GM18499 (cell line): ENCODE data around the gene BROX.
"Not testable (repeated sequence)": the region's sequence is repeated elsewhere in the genome, so short reads cannot be mapped to it uniquely, and the experiment has no call there.

Experiments used
- ATAC-seq: cut with Tn5 transposase; IDR thresholded peaks from one replicate; pipeline ENCODE4 v1.9.1; 2021; ENCODE audit warnings: moderate number of reproducible peaks; ENCODE audit not compliant: insufficient read depth, unreplicated experiment

Gene BROX, protein sequence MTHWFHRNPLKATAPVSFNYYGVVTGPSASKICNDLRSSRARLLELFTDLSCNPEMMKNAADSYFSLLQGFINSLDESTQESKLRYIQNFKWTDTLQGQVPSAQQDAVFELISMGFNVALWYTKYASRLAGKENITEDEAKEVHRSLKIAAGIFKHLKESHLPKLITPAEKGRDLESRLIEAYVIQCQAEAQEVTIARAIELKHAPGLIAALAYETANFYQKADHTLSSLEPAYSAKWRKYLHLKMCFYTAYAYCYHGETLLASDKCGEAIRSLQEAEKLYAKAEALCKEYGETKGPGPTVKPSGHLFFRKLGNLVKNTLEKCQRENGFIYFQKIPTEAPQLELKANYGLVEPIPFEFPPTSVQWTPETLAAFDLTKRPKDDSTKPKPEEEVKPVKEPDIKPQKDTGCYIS

DNA sequence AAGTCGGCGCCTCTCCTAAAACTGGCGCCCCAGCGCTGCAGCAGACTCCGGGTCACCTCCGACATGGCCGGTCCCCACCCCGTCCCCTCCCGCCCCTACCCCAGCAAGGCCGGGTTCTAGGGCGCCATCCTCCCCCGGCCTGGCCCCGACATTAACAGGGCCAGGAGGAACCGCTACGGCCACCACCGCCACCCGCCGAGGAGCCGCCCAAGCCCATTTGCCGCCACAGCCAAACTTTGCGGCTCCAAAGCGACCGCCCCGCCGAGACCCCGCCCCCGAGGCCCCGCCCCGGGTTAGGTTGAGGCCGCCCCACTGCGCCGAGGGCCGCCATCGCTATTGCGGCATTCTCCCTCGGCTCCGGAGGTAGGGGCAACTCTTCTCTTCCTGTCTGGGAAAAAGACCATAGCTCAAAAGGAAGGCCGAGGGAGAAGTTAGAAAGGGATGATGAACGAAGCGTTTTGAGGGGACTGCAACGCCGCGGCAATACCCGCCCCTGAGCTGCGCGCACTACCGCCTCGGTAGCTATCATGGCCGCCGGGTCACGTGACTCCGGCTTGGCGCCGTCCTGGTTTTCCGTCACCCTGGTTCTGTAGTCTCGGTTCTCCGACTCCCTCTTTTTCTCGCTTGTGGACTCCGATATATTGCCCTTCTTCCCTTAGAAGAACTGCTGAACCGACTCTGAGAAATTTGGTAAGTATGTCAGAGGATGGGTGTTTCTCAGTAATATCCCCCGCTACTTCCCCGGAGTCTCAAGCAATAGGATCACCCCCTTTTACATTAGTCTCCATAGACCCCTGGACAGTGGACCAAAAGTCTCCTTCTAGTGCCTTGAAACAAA is at the start of gene BROX, which contains the start of gene AIDA:
Gene BROX (plus strand): TSS at position 312 of the 838 bp plus-strand sequence. CDS start 3,136 bp downstream, outside the sequence.
Gene AIDA (minus strand): TSS at position 239 of the 838 bp plus-strand sequence. CDS start 174 bp downstream, at position 65.
- ATAC-seq, result peak; percentile 61

DNA sequence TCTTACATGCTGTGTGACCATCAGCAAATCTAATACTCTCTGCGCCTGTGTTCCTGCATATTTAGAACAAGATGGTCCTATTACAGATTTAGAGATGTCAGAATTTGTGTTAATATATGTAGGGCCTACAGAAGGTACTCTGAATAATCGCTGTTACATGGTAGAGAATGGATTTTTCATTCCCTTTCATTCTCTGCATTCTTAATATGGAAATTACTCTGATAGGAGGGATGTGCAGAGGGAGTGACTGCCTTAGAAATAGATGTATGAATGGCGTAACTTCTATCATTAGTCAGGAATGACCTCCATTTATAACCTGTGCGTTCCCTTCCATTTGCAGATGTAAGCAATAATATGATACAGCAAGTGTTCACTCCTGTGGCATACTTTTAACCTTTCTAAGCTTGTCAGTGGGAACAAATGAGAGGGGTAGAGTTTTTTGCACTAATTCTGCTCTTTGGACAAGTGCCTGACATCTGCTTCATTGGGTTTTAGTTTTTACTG is 48.9 kb upstream of the BROX start:
- no peak for ATAC-seq

DNA sequence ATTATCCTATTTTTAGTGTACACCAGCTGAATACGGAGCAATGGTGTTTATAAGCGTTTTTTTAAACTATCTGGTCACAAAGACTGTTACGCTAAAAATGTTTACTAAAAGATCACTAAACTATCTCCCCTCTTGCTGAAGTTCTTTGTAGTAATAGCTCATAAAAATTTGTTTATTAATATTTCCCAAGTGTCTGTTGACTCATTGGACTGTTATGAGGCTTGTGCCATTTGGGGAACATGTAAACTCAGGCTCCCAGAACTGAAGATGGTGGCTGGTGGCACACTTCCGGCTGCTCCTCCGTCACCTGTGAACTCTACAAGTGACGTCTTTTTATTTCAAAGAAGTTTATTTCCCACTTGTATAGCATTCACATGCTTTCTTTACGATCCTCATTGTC is 46.4 kb upstream of the BROX start:
- no peak for ATAC-seq

DNA sequence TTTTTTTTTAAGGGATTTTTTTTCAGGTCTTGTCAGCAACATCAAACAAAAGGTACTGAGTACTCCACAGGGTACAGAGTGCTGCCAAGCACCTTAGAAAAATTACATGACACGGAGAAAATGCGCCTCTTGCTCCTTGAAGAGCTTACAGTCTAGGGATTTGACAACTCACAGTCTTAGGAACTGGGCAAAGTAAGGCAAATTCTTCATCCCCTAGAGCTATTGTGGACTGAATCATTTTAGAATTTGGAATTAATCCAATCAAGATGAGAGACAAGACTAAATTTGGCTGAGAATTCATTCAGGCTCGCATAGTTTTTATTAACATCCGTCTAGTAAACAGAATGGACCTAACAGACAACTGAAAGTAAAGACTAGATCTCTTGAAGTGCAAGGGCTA is 44.2 kb upstream of the BROX start:
- not testable (repeated sequence) for ATAC-seq

DNA sequence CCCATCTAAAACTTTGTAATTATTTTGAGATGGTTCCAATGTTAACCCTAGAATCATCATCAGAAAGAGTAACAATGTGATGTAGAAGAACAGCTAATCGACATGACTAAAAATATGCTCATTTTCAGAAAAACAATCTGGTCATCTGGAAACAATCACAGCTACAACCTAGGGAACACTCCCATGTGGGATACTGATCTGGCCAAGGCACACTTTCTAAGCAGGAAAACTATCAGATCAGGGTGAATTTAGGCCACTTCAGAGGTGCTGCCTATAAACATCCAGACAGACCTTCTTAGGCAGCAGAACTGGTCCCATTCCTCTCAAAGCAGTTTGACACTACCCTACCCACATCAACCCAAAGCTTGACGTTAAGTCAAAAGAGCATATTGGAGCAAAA is 43.3 kb upstream of the BROX start:
- not testable (repeated sequence) for ATAC-seq

DNA sequence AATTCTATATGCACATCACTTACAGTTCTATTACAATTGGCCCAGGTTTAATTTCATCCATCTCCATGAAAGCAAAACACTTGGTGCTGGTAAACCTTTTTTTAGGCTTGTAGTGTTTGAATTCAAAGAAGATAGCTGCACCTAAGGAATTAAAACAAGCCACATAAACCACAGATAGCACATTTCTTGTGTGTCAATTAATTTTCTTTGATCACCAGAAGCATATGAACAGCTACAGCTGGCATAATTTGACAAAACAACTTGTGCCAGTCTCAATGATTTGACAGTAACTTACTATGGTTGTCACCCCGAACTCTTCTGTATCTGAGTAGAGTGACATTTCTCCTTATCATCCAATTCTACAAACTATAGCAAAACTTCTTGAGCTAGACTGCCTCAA is 42.3 kb upstream of the BROX start:
- ATAC-seq, result no peak

DNA sequence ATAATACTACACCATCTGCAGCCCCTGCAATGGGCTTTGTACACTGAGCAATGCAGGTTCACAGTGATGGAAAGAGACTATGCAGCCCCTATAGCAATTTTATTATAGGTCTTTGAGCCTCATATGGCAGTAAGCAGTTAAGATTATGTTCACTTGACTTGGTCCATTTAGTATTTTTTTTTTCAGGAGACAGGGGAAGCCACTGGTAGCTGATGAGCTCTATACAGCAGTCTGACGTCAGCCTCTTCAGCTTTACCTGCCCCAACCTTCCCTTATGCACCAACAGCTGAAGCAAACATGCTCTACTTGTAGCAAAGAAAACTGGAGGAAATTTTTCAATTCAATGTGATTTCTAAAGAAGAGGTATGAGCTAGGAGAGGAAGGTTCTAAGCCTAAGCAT is 32.3 kb upstream of the BROX start:
- no peak for ATAC-seq

DNA sequence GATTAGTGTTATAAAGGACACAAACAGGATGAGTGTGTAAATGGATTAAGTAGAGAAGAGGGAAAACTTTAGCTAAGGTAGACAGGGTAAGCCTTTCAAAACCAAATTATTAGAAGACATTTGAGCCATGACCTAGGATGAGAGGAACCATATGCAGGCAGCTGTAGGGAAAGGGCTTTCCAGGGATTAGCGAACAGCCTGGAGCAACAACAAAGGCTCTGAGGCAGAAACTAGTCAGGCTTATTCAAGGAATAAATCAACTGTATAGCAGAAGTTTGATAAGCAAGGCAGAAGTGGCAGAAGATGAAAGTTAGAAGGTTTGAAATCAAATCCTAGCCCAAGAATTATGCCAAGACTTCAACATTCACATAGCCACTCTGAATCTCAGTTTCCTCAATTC is 21.3 kb upstream of the BROX start:
- no peak for ATAC-seq

DNA sequence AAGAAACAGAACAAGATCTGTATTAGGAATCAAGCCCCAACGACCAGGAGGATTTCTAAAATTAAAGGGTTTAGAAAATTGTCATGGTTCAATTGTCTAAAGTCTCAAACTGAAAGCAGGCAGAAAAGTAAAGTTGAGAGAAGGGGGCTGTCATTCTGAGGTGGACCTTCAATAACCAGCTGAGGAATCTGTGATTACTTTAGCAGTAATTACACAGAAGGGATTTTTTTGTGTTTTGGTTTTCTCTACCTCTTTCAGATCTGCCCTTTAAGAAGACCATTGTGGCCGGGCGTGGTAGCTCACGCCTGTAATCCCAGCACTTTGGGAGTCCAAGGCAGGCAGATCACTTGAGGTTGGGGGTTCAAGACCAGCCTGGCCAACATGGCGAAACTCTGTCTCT is 17.4 kb upstream of the BROX start:
- ATAC-seq, result no peak

DNA sequence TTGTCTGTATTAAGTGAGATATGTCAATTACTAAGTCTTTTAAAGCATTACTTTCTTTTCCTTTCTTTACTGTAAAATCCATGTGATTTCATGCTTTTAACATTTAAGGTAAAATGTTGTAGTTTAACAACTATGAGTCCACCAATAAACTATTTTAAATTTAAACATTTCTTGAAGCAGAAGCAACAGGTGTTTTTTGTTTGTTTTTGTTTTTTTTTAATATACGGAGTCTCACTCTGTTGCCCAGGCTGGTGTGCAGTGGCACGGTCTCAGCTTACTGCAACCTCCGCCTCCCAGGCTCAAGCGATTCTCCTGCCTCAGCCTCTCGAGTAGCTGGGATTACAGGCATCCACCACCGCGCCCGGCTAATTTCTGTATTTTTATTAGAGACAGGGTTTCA is 15.6 kb upstream of the BROX start:
- no peak for ATAC-seq

DNA sequence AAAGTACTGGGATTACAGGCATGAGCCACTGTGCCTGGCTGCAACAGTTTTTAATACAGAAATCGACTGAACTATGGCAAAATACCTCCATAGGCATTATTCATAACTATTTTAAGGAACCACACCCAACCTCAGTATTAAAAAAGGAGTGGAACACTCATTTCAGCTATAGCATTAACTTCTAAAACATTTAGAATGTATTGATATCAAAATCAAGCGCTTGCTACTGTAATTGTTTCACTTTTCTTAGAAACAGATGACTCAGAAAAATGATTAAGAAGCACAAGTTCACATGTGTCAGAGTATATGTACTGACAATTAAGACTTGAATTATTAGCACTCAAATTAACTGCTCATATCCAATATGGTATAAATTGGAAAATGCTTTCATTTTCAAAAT is 15.2 kb upstream of the BROX start:
- ATAC-seq, result no peak

DNA sequence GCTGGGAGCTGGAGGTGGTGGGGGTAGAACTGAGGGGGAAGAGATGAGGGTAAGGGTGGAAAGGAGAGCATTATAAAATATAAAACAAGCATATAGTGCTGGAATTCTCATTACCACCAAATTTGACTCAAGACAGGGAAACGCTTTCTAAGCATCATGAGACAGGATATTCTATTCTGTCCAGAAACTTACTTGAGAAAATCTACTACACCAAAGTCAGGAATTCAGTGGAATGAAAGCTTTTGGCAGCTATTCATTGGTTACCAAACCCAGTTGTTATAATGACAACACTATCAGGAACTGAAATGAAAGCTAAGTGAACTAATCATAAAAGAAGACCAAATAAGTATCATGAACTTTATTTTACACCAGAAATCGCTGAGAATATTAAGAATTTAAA is 14.5 kb upstream of the BROX start:
- ATAC-seq, result no peak

DNA sequence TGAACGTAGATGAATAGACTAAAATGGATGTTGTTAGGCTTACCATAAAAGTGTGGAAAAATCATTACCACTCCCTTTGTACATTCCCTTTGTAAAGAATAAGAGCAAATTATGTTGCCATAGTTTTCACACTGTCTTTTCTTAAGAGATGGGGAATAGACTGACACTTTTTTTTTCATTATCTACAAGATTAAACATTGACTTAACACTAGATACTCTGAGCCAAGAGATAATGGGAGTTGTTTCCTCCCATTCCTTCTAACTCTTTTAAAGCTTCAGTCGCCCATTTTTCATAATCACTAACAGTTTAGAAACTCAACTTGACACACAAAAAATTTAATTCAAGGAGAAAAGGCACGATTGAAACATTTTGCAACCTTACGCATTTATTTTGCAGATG is 10.2 kb upstream of the BROX start:
- no peak for ATAC-seq

DNA sequence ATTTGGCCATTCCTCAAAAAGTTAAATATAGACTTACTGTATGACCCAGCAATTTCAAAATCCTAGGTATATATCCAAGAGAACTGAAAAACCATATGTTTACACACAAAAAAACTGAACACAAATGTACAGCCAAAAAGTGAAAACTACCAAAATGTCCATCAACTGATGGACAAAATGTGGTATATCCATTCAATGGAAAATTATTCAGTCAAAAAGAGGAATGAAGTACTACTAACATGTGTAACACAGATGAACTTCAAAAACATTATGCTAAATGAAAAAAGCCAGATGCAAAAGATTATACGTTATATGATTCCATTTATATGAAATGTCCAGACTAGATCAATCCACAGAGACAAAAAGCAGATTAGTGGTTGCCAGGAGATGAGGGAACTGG is 8.1 kb upstream of the BROX start:
- no peak for ATAC-seq

DNA sequence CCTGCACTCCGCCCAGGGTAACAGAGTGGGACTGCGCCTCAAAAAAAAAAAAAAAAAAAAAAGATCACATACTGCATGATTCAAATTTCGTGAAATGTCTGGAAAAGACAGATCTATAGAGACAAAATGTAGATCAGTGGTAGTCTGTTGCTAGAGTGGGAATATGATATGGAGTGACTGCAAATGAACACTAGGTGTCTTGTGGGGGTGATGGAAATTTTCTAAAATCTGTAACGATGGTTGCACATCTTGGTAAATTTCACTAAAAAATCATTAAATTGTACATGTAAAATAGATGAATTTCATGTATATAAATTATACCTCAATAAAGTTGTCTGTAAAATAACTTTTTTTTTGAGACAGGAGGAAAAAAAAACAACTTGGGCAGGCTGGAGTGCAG is 5.5 kb upstream of the BROX start:
- ATAC-seq, result no peak

DNA sequence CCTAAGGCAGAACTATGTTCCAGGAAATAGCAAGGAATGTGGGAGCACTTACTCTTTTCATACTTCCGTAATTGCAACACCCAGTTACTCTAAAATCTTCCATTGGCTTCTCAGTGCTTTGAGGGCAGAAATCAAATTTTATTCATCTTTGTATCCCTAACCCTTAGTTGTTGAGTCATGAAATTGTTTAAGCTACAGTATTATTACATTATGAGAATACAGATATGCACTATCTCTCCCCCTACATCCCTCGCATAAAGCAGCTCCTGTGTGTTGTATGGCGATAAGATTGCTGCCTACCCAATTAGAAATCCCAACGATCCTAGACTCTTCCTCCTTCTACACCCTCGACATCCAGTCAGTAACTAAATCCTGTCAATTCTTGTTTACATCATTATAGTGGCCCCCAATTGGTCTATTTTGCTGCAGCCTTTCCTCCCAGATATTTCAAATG is 2.6 kb upstream of the BROX start:
- ATAC-seq, result no peak

DNA sequence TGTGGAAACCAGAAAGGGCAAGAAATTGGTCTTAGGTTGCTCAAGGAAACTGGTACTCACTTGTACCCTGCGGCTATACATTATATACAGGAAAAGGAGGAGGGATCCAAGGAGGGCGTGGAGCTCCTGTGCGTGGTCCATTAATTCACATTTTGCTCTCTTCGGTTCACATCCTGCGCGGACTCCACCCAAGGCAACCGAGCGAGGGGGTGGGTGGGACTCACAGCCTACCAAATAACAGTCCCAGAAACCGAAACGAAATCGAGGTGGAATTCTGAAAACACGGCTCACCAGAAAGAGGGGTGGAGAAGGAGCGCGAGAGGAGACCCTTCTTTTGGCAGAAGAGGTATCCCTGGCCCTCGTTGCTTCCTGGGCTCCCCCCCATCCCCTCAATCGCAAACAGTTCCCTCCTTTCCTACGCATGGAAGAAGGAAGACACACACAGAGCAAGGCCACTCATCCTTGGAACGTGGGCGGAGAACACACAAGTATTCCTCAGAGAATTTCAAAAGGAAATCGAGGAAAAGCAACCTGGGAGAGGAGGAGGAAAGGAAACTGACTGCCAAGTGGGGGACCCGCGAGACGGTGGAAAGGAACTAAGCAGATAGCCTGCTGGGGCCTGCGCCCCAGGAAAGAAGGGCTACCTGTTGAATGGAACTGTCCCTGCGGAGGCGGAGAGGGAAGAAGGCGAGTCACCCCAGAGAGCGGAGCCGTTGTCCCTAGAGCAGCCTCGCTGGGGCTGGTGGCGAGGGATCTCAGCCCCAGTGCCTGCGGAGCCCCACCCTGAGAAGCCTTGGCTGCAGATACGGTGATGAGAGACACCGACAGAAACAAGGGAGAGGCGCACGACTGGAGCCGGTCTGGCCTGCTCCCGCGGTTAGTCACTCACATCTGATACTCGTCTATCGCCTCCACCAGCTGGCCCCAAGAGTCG is 778 bp upstream of the BROX start:
- ATAC-seq, result peak; percentile 15

DNA sequence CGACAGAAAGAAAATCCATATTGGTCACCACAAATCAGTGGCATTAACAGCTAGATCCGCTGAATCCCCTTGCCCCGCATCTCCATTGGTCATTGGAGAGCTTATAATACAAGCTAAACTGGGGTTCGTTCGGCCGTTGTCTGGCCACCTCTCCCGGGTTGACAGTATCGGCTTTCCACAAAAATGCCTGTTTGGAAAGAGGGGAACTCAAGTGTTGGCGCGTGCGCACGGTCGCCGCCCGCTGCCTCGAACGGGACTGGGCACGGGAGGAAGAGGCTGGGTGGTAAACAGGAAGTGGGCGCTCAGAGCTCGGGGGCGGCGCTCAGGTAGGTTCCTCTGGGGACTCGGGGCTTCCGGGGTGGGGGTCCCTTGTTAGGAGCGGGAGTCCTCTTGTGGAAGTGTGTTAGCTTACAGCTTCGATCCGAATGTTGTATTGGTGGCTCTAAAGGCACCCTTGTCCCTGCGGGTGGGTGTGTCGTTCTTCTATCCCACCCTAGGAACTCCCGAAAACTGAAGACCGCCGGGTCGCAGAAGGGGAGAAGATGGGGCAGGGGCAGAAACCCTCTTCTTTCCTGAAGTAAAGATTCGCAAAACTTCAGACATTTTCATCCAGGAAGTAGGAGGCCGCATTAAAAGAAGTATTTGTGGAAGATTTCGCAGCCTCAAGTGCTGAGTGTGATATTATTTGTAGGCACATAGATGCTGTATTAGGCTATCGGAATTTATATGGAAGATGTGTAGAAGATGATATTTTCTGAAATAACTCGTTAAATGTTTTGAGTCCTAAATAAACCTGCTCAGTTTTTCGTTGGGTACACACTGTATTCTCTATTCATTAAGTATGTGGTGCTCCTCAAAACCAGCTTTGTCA is 962 bp downstream of the BROX start:
- no peak for ATAC-seq

DNA sequence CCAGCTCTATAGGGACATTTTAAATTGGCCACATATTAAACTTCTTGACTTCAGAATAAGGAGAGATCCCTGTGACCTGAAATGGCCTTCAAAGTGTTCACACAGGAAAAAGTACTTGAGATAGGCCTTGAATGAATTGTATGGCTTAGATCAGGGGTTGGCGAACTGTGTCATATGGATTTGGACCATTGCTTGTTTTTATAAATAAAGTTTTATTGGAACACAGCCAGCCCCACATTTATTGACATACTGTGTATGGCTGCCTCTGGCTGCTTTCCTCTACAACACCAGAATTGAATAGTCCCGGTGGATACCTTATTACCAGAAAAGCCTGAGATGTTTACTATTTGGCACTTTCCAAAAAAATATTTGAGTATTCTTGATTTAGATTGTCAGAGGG is 4.0 kb downstream of the BROX start:
- no peak for ATAC-seq
